Inferior parietal cortex (tissue), 1 donor: ENCODE measurements around the gene TRIM74.
"Not testable (repeated sequence)": the region's sequence is repeated elsewhere in the genome, so short reads cannot be mapped to it uniquely, and the experiment has no call there.

Experiments
- DNase-seq: peaks from one replicate; pipeline ENCODE4 v3.0.0-alpha.2; 2016; ENCODE audit errors: extremely low spot score

Gene TRIM74

DNA sequence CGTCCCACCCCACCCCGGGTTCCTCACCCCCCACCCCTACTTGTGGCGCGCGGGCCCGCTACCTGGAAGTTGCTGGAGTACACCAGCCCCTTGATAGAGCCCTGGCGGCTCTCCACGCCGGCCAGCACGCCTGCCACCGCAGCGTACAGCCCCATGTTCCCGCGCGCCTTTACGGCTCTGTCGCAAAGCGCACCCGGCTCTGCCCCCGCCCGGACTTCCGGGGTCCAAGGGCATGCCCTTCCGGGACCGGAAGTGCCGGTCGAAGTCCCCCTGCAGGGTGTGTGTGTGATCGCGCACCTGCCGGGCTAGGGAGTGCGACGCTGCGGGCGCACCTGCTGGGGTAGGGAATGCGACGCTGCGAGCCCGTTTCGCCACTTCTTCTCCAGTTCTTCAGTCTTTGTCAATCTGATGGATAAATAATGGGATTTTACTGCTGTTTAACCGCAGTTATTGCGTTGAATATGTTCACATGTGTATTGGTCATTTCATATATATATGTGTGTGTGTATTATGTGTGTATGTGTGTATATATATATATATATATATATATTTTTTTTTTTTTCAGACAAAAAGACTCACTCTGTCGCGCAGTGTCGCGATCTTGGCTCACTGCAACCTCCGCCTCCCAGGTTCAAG, 14.6 kb downstream of the TRIM74 start:
- not testable (repeated sequence) for DNase-seq

GRCh38 chr7:72953901-72954562, 15.2 kb downstream of the TRIM74 start:
- DNase-seq: not testable (repeated sequence)

DNA sequence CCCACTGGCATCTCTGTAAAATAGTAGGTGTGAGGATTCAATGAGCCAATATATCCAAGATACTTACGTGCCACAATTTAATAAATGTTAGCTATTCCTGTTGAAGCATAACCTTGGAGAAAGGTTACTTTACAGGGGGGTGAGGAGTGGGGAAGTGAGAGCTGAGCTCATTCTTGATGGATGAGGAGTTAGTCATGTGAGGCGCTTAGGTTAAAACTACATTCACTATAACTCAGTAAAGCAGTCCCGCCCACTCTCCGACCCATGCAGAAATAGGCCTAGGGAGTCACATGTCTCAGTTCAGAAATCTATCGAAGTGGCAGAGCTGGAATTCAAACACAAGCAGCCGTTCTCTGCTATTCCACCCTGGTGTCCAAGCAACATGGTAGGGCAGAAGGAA, 18.8 kb downstream of the TRIM74 start:
- not testable (repeated sequence) for DNase-seq

DNA sequence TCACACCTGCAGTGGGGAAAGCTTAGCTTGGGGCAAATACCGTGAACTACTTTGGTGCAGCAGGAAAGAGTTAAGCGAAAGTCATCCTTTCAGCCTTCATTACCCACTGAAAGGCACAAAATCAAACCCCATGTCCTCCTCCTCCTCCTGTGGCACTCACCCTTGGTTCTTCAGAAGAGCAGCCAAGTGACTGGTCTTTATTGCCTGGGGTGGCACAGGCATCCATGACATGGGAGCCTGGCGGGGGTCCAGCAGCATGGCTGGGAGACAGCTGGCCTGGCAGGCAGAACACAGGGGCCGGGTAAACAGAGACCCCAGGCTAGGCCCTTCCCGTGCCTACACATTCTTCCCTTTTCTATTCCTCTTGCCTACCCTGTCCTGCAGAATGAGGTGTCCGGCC, 19.6 kb downstream of the TRIM74 start:
- not testable (repeated sequence) for DNase-seq

DNA sequence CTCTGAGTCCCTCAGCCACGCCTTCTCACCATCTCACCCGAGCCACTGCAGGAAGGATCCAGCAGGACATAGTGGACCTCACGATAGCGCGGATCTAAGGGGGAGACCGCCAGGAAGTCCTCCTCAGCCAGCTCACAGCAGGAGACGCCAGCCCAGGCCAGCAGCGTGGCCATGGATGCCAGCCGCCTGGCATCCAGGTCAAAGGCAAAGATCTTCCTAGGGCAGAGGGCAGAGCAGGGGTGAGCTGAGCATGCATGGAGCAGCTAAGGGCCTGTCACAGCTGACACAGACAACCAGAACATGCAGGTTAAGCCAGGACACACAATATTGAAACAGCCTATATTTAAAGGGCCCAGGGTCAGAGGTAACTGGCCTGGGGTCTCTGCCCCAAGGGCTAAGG, 20.0 kb downstream of the TRIM74 start:
- not testable (repeated sequence) for DNase-seq

GRCh38 chr7:72948714-72949113, 20.6 kb downstream of the TRIM74 start:
- not testable (repeated sequence) for DNase-seq

- DNase-seq: not testable (repeated sequence)
These were observed 23.0 kb downstream of the TRIM74 start for GRCh38 chr7:72946130-72946745.

GRCh38 chr7:72945597-72945996, 23.7 kb downstream of the TRIM74 start:
- not testable (repeated sequence) for DNase-seq

DNA sequence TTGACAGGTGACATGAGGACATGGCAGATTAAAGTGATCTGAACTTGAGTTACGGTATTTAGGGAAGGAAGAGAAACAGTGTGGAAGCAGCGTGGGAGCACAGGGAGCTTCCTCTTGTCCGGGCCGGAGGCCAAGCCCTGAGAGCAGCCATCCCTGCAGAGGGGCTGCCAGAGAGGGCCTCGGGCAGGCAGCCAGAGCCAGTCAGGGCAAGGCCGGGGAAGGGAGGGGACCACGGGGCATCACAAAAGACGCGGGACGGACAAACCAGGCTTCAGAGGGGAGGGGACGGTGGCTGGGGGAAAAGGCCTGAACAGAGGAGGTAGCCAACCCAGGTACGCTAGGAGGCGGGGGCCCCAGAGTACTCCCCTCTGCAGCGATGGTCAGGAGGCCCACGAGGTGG, 24.3 kb downstream of the TRIM74 start:
- DNase-seq: not testable (repeated sequence)

DNA sequence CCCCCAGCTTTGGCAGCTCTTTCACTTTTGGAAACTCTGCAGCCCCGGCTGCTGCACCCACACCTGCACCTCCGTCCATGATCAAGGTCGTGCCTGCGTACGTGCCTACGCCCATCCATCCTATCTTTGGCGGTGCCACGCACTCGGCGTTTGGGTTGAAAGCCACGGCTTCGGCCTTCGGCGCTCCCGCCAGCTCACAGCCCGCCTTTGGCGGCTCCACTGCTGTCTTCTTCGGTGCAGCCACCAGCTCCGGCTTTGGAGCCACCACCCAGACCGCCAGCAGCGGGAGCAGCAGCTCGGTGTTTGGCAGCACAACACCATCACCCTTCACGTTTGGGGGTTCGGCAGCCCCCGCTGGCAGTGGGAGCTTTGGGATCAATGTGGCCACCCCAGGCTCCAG, 26.3 kb downstream of the TRIM74 start:
- not testable (repeated sequence) for DNase-seq

DNA sequence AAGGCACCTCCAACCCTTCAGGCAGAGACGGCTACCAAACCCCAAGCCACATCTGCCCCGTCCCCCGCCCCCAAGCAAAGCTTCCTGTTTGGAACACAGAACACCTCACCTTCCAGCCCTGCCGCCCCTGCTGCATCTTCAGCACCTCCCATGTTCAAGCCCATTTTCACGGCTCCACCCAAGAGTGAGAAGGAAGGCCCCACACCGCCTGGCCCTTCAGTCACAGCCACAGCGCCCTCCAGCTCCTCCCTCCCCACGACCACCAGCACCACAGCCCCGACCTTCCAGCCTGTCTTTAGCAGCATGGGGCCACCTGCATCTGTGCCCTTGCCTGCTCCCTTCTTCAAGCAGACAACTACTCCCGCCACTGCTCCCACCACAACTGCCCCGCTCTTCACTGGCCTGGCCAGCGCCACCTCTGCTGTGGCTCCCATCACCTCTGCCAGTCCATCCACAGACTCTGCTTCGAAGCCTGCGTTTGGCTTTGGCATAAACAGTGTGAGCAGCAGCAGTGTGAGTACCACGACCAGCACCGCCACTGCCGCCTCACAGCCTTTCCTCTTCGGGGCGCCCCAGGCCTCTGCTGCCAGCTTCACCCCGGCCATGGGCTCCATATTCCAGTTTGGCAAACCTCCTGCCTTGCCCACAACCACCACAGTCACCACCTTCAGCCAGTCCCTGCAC, 27.1 kb downstream of the TRIM74 start:
- not testable (repeated sequence) for DNase-seq

DNA sequence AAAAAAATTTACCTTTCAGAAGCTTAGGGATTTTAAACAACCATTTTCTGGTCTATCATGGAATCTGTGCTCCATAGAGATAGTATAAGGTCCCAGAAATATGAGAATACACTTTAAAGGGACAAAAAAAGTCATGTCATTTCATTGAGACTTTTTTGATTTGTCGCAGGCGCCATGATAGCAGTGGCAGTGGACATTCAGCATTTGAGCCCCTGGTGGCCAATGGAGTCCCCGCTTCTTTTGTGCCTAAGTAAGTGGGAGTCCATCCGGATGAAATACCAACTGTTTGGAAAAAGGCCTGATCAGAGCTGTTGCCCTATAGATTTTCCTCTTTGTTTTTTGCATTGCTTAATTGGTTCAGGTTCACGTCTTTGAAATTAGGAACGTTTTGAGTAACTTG, 41.0 kb downstream of the TRIM74 start:
- not testable (repeated sequence) for DNase-seq

GRCh38 chr7:72927791-72928190, 41.5 kb downstream of the TRIM74 start:
- DNase-seq: not testable (repeated sequence)

- no peak for DNase-seq
These were observed 43.6 kb downstream of the TRIM74 start for GRCh38 chr7:72925546-72926120.

DNA sequence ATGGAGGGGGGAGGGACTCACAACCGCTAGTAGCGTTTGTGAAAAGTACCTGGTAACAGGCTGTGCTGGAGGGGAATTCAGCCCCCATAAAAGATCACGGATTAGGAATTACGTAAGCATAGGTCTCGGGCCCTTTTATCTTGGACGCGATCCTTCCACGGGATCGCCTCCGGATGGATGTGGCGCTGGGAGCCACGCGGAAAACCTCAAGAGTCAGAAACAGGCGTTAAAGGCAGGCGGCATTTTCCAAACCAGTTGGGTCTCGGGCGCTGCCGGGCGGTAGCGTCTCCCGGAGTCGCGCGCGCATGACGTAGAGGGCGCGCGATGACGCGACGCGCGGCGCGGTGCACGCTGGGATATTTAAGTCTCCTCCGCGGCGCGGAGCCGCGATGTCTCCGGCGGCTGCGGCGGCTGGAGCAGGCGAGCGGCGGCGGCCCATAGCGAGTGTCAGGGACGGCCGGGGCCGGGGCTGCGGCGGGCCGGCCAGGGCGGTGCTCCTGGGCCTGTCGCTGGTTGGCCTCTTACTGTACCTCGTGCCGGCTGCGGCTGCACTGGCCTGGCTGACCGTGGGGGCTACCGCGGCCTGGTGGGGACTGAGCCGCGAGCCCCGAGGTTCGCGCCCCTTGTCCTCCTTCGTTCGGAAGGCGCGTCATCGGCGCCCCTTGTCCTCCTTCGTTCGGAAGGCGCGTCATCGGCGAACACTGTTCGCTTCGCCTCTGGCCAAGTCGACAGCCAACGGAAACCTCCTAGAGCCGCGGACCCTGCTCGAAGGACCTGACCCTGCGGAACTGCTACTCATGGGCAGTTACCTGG, 44.3 kb downstream of the TRIM74 start, which contains the start of gene POM121:
POM121 (plus strand) TSS at position 363 of the 813 bp plus-strand sequence; CDS start at position 390, 27 bp downstream.
- peak; percentile 92 for DNase-seq

- no peak for DNase-seq
These were observed 44.9 kb downstream of the TRIM74 start for GRCh38 chr7:72924386-72924732.

GRCh38 chr7:72919256-72919775, 50.0 kb downstream of the TRIM74 start:
- no peak for DNase-seq

GRCh38 chr7:72914756-72915525, 54.3 kb downstream of the TRIM74 start:
- DNase-seq: peak; percentile 14

DNA sequence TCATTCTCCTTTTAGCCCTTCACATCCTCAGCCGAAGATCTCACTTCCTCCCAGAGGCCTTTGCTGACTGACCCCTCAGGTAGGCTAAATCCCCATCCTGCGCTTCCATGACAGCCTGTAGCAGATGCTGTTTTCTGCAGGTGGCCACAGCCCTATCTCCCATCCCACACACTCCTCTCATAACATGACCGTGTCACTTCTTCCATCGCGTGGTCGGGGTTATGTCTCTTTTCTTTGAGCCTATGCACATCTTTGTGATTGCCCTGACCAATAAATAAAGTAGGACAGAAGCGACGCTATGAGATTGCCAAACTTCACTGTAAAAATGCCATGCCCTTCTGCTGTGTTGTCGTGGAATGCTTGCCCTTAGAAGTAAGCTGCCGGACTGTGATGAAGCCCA, 55.5 kb downstream of the TRIM74 start:
- DNase-seq: not testable (repeated sequence)

DNA sequence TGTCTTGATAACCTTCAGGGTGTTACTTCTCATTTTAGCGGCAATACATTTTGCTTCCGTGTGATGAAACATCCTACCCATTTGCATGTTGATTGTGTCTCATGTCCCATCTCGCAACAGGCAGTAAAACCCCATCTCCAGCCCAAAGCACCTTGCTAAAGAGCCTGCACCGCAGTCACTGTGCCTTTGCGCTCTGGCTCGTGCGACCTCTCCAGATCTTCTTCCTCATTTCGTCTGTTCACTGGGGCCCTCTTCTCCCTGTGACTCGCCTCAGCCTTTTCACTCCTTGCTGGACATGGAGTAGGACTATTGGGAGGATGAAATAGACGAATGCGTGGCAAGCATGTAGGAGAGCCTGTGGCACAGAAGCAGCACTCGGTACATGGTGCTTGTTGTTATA, 57.9 kb downstream of the TRIM74 start:
- DNase-seq: not testable (repeated sequence)
